Measurements from ENCODE around the gene AMPD2.

DNA sequence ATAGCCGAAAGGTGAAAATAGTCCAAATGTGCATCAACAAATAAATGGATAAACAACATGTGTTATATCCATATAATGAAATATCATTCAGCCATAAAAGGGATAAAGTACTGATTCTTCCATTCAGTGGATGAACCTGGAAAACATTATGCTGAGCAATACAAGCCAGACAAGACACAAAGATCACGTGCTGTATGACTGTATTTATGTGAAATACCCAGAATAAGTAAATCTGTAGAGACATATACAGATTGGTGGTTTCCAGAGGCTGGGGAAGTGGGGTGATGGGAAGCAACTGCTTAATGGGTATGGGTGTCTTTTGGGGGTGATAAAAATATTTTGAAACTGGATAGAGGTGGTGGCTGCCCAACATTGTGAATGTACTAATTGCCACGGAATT lies 23.0 kb downstream of the AMPD2 start:
- TF ChIP-seq, protein P1, sequence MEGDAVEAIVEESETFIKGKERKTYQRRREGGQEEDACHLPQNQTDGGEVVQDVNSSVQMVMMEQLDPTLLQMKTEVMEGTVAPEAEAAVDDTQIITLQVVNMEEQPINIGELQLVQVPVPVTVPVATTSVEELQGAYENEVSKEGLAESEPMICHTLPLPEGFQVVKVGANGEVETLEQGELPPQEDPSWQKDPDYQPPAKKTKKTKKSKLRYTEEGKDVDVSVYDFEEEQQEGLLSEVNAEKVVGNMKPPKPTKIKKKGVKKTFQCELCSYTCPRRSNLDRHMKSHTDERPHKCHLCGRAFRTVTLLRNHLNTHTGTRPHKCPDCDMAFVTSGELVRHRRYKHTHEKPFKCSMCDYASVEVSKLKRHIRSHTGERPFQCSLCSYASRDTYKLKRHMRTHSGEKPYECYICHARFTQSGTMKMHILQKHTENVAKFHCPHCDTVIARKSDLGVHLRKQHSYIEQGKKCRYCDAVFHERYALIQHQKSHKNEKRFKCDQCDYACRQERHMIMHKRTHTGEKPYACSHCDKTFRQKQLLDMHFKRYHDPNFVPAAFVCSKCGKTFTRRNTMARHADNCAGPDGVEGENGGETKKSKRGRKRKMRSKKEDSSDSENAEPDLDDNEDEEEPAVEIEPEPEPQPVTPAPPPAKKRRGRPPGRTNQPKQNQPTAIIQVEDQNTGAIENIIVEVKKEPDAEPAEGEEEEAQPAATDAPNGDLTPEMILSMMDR (IDR thresholded peaks at IDR 0.05; ENCODE audit: low read depth, low read length, poor library complexity, severe bottlenecking): no peak
- no peak for TF ChIP-seq EZH2phosphoT487 (IDR thresholded peaks at IDR 0.05; ENCODE audit: borderline replicate concordance, low read length)

All from DOHH2 (cell line).